NCI-H524 treated with DMSO at 0.1 percent for 48 hours (cell line): ENCODE results near the gene PPP1R14C.
"Not testable (repeated sequence)": the region's sequence is repeated elsewhere in the genome, so short reads cannot be mapped to it uniquely, and the experiment has no call there.

ENCODE experiments used
- DNase-seq: peaks from one replicate; lab custom pipeline; 2025; lab: John Stamatoyannopoulos, UW

PPP1R14C gene

GRCh38 chr6:150220634-150221551, 78.0 kb downstream of the PPP1R14C start:
- no peak for DNase-seq

GRCh38 chr6:150224820-150225219, 82.0 kb downstream of the PPP1R14C start:
- no peak for DNase-seq

- no peak for DNase-seq
Measured at GRCh38 chr6:150227281-150227680, 84.4 kb downstream of the PPP1R14C start.

- no peak for DNase-seq
Measured at GRCh38 chr6:150228072-150228733, 85.4 kb downstream of the PPP1R14C start.

- no peak for DNase-seq
Measured at GRCh38 chr6:150229436-150230163, 86.8 kb downstream of the PPP1R14C start.

GRCh38 chr6:150230164-150230561, 87.3 kb downstream of the PPP1R14C start:
- no peak for DNase-seq

GRCh38 chr6:150230832-150231524, 88.1 kb downstream of the PPP1R14C start:
- no peak for DNase-seq

GRCh38 chr6:150231525-150231850, 88.6 kb downstream of the PPP1R14C start:
- no peak for DNase-seq

GRCh38 chr6:150233843-150234269, 91.0 kb downstream of the PPP1R14C start:
- no peak for DNase-seq

- no peak for DNase-seq
Measured at GRCh38 chr6:150235218-150235617, 92.4 kb downstream of the PPP1R14C start.

GRCh38 chr6:150236114-150236513, 93.3 kb downstream of the PPP1R14C start:
- DNase-seq, result no peak

DNA sequence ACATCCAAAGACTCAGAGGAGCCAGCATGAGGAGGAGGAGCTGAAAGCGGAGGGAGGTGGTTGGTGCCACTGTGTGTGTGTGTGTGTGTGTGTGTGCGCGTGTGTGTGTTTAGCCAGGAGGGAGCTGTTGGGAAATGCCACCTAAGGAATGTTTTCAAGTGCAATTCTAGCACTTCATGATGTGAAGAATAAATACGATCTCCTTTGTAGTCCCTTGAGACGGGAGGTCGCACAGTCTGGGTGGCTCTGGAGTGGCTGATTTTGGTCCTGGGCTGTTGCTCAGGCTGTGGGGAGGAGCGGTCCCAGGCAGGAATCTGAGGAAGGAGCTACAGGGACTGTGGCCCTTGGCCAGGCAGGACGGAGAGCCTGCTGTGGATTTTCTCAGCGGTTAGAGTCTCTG, 93.7 kb downstream of the PPP1R14C start:
- no peak for DNase-seq

- no peak for DNase-seq
Measured at GRCh38 chr6:150237626-150238025, 94.8 kb downstream of the PPP1R14C start.

GRCh38 chr6:150238336-150238741, 95.5 kb downstream of the PPP1R14C start:
- DNase-seq, result peak; percentile 9

GRCh38 chr6:150238846-150239407, 96.1 kb downstream of the PPP1R14C start:
- DNase-seq, result no peak

GRCh38 chr6:150241756-150242155, 98.9 kb downstream of the PPP1R14C start:
- not testable (repeated sequence) for DNase-seq

- DNase-seq, result no peak
Measured at GRCh38 chr6:150243620-150244314, 100.9 kb downstream of the PPP1R14C start.

DNA sequence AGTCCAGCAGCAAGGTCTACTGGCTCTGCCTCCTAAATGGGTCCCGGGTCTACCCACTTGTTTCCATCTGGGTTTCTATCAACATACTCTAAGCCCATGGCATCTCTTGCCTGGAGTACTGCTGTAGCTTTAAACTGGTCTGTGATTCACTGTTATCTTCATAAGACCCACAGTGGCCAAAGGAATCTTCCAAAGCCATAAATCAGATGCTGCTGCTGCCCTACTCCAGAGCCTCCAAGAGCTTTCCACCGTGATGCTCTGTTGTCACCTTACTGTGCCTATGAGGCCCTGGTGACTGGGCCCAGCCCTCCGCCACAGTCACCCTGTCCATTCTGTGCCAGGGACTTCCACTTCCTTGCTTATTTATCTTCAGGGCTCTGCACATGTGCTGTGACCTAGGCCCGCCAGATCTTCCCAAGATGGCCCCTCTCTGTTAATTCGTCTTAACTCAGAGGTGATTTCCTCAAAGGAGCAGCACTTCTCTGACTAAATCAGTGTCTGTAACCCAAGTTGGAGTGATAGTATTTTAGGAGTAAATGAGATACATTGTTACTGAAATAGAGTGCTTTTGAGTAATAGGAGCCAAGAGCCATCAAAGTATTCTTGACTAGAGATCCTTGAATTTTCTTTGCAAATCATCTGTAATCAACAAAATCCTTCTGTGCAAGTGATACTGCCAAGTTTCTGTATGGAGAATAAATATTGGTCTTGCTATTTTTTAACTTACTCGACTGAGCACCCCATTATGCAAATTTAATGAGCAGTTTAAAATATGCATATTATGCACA, 102.5 kb downstream of the PPP1R14C start:
- DNase-seq, result no peak

DNA sequence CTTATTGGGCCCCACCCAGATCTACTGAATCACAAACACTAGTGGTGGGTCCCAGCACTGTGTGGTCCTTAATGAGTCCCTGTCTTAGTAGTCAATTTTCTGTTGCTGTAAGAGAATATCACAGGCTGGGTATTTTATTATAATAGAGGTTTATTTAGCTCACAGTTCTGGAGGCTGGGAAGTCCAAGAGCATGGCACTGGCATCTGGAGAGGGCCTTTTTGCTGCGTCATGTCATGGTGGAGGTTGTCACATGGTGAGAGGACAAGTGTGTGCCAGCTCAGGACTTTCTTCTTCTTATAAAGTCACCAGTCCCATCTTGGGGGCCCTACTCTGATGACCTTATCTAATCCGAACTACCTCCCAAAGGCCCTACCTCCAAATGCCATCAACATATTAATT, 105.0 kb downstream of the PPP1R14C start:
- no peak for DNase-seq

DNA sequence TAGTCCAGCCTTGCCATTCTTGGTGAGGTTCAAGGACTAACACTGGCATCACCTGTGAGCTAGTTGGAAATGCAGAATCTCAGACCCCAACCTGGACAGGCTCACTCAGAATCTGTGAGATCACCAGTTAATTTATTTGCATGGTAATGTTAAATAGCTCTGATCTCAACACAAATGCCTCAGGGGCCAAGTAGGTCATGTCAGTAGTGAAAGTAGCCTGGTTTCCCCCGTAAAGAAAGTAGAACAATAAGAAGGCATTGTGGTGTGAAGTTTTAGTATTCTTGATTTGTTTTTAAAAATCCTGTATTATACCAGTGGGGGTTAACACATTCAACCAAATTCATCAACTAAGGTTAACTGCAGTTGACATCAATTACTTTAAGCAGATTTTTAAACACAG, 105.5 kb downstream of the PPP1R14C start:
- no peak for DNase-seq
